Left ventricle myocardium inferior (tissue), 1 donor: ENCODE measurements around the gene GPRIN3. TPM values are rescaled to one million over a fixed set of nuclear protein-coding genes. Genes with fewer than 3 reads are reported as not detected.
A peak's percentile ranks its signal among the peaks of the same experiment; 100 is the strongest.

Experiments used
- DNase-seq: peaks from one replicate; pipeline ENCODE4 v3.0.0-alpha.2; 2020
- H3K27ac ChIP-seq: fragments of 200-600 bp; replicated peaks from 2 replicates; pipeline ENCODE4 v1.8.0; 2021
- H3K27me3 ChIP-seq: fragments of 200-600 bp; 2 replicates; pipeline ENCODE4 v1.8.0; 2021; ENCODE audit warnings: low read depth
- H3K36me3 ChIP-seq: fragments of 200-600 bp; 2 replicates; pipeline ENCODE4 v1.8.0; 2021
- H3K4me1 ChIP-seq: fragments of 200-600 bp; 2 replicates; pipeline ENCODE4 v1.8.0; 2021
- H3K4me3 ChIP-seq: fragments of 200-600 bp; 2 replicates; pipeline ENCODE4 v1.8.0; 2021; ENCODE audit warnings: mild to moderate bottlenecking, moderate library complexity
- H3K9me3 ChIP-seq: fragments of 200-600 bp; replicated peaks from 2 replicates; pipeline ENCODE4 v1.8.0; 2021
- CTCF ChIP-seq: fragments of 200-600 bp; IDR thresholded peaks from 2 replicates; pipeline ENCODE4 v1.8.0; 2021; ENCODE audit warnings: antibody characterized with exemption, mild to moderate bottlenecking, borderline replicate concordance
- intact Hi-C: fragments of 100-400 bp; cut with micrococcal nuclease; formaldehyde crosslinking; loops from one replicate; pipeline ENCODE4 v1.11.0; 2022
- total RNA-seq: library from RNA; stranded (reverse); fragmentation: NEBNext Ultra II Directional; extraction: Animal tissue kit (Norgen Biotek cat#: 25700); gene quantifications from one replicate; pipeline ENCODE4 v1.2.1, GENCODE V29; 2021
- donor health status: DM: no; HTN: yes; CAD: no; lungs with severe emphysema.

The GPRIN3 gene
- total RNA-seq, 1 donor from 2014 or later: 9.0 TPM

GRCh38 chr4:89306486-89307177 is 968 bp downstream of the GPRIN3 start:
- peaks cover 7% of the 10 kb centered on the region for H3K27me3 ChIP-seq
- DNase-seq: no peak
- intact Hi-C loops: no loop called here
- H3K27ac ChIP-seq: peak overlapping the region; percentile 85
- no peaks in the 10 kb centered on the region for H3K9me3 ChIP-seq
- no peak for TF ChIP-seq CTCF
- peak overlapping the region; percentile 86 for H3K4me3 ChIP-seq
- peaks cover 46% of the 10 kb centered on the region for H3K4me1 ChIP-seq
- no peaks in the 10 kb centered on the region for H3K36me3 ChIP-seq

- no peak for TF ChIP-seq CTCF
- Histone ChIP-seq H3K9me3 (no peaks in the 10 kb centered on the region), H3K27ac (peak overlapping the region; percentile 85), H3K4me1 (peaks cover 53% of the 10 kb centered on the region), H3K4me3 (peak overlapping the region; percentile 86), H3K27me3 (peaks cover 7% of the 10 kb centered on the region), H3K36me3 (no peaks in the 10 kb centered on the region)
- no peak for DNase-seq
- intact Hi-C loops: no loop called here
Observed at GRCh38 chr4:89305712-89306437, 1.7 kb downstream of the GPRIN3 start.

- intact Hi-C loops: no loop called here
- no peak for TF ChIP-seq CTCF
Observed at GRCh38 chr4:89305028-89305427, 2.6 kb downstream of the GPRIN3 start.

GRCh38 chr4:89303814-89304388 is 3.7 kb downstream of the GPRIN3 start:
- H3K27ac ChIP-seq: peak overlapping the region; percentile 85
- H3K4me3 ChIP-seq: peak overlapping the region; percentile 86
- no peaks in the 10 kb centered on the region for H3K36me3 ChIP-seq

More at GRCh38 chr4:89305028-89305427, 2.6 kb downstream of the GPRIN3 start:
- Histone ChIP-seq H3K4me3 (peak overlapping the region; percentile 86), H3K9me3 (no peaks in the 10 kb centered on the region), H3K4me1 (peaks cover 62% of the 10 kb centered on the region), H3K27me3 (peaks cover 7% of the 10 kb centered on the region), H3K36me3 (no peaks in the 10 kb centered on the region), H3K27ac (peak overlapping the region; percentile 85)
- no peak for DNase-seq

More at GRCh38 chr4:89303814-89304388, 3.7 kb downstream of the GPRIN3 start:
- H3K27me3 ChIP-seq: peaks cover 7% of the 10 kb centered on the region
- TF ChIP-seq CTCF: no peak
- H3K9me3 ChIP-seq: no peaks in the 10 kb centered on the region
- no peak for DNase-seq
- intact Hi-C loops: no loop called here
- H3K4me1 ChIP-seq: peaks cover 69% of the 10 kb centered on the region
